Measurements from ENCODE around the gene PPP3CA.

The PPP3CA gene

GRCh38 chr4:101315041-101315440 lies 32.3 kb downstream of the PPP3CA start:
- DNase-seq (ENCODE audit: low spot score), result no peak
- no peak for TF ChIP-seq CTCF (IDR thresholded peaks at IDR 0.05; ENCODE audit: extremely low read depth, missing control alignments)

- no peak for TF ChIP-seq CTCF (IDR thresholded peaks at IDR 0.05; ENCODE audit: extremely low read depth, missing control alignments)
- no peak for DNase-seq (ENCODE audit: low spot score)
These were observed 37.4 kb downstream of the PPP3CA start for GRCh38 chr4:101309925-101310324.

GRCh38 chr4:101307899-101308298 lies 39.4 kb downstream of the PPP3CA start:
- no peak for TF ChIP-seq CTCF (IDR thresholded peaks at IDR 0.05; ENCODE audit: extremely low read depth, missing control alignments)

GRCh38 chr4:101306764-101307615 lies 40.3 kb downstream of the PPP3CA start:
- DNase-seq (ENCODE audit: low spot score), result no peak

More at GRCh38 chr4:101307899-101308298, 39.4 kb downstream of the PPP3CA start:
- DNase-seq (ENCODE audit: low spot score), result no peak

GRCh38 chr4:101306225-101306624 lies 41.1 kb downstream of the PPP3CA start:
- no peak for TF ChIP-seq CTCF (IDR thresholded peaks at IDR 0.05; ENCODE audit: extremely low read depth, missing control alignments)
- peak; percentile 11 for DNase-seq (ENCODE audit: low spot score)

More at GRCh38 chr4:101306764-101307615, 40.3 kb downstream of the PPP3CA start:
- no peak for TF ChIP-seq CTCF (IDR thresholded peaks at IDR 0.05; ENCODE audit: extremely low read depth, missing control alignments)

GRCh38 chr4:101304916-101305315 lies 42.4 kb downstream of the PPP3CA start:
- no peak for TF ChIP-seq CTCF (IDR thresholded peaks at IDR 0.05; ENCODE audit: extremely low read depth, missing control alignments)

GRCh38 chr4:101299899-101300540 lies 47.3 kb downstream of the PPP3CA start:
- no peak for DNase-seq (ENCODE audit: low spot score)
- TF ChIP-seq CTCF (IDR thresholded peaks at IDR 0.05; ENCODE audit: extremely low read depth, missing control alignments), result no peak

More at GRCh38 chr4:101304916-101305315, 42.4 kb downstream of the PPP3CA start:
- no peak for DNase-seq (ENCODE audit: low spot score)

Data from GM20000 (cell line).